K562 (cell line): ENCODE measurements around the gene CADPS2. TPM values are rescaled to one million over a fixed set of nuclear protein-coding genes. Genes with fewer than 3 reads are reported as not detected.

Experiments
- AFF1 ChIP-seq, 2 experiments: fragments of 450-650 bp; IDR thresholded peaks; 2 replicates each; pipeline ENCODE4 v1.6.1; 2018; ENCODE audit warnings: mild to moderate bottlenecking in 2 of 2, low read depth in 1 of 2; ENCODE audit not compliant: partially characterized antibody in 2 of 2
- CUX1 ChIP-seq: fragments of 200-800 bp; sonication (Bioruptor generic); IDR thresholded peaks from 2 replicates; pipeline ENCODE4 v1.6.1; 2016; ENCODE audit warnings: missing genetic modification characterization, missing compliant biosample characterization
- DMBX1 ChIP-seq: fragments of 250-450 bp; sonication (Bioruptor Pico); IDR thresholded peaks from 2 replicates; pipeline ENCODE4 v1.8.0; 2022; ENCODE audit warnings: inconsistent platforms, mild to moderate bottlenecking, moderate library complexity, borderline replicate concordance
- KHSRP ChIP-seq: fragments of 450-650 bp; IDR thresholded peaks from 2 replicates; pipeline ENCODE4 v1.6.1; 2017
- KLF1 ChIP-seq: fragments of 450-650 bp; IDR thresholded peaks from 2 replicates; pipeline ENCODE4 v1.6.1; 2016; ENCODE audit warnings: missing genetic modification characterization, missing compliant biosample characterization
- NFATC3 ChIP-seq: fragments of 450-650 bp; IDR thresholded peaks from 2 replicates; pipeline ENCODE4 v1.6.1; 2017; ENCODE audit warnings: mild to moderate bottlenecking
- PHF21A ChIP-seq: fragments of 450-650 bp; IDR thresholded peaks from 2 replicates; pipeline ENCODE4 v1.6.1; 2017; ENCODE audit warnings: low read depth, borderline replicate concordance
- RAD51 ChIP-seq: fragments of 450-650 bp; IDR thresholded peaks from 2 replicates; pipeline ENCODE4 v1.7.1; 2016; ENCODE audit warnings: low read depth, mild to moderate bottlenecking, borderline replicate concordance
- RFX1 ChIP-seq: fragments of 450-650 bp; IDR thresholded peaks from 2 replicates; pipeline ENCODE4 v1.6.1; 2016; ENCODE audit warnings: mild to moderate bottlenecking, moderate library complexity
- SAFB ChIP-seq: fragments of 200-400 bp; formaldehyde crosslinking; IDR thresholded peaks from 2 replicates; pipeline ENCODE4 v1.6.1; 2017; ENCODE audit warnings: low read depth, low read length, borderline replicate concordance
- USF1 ChIP-seq: sonication (generic); formaldehyde crosslinking; IDR thresholded peaks from 2 replicates; pipeline ENCODE4 v1.9.0; 2022; ENCODE audit warnings: mild to moderate bottlenecking, missing genetic modification reagents
- USF2 ChIP-seq: sonication (generic); formaldehyde crosslinking; IDR thresholded peaks from 2 replicates; pipeline ENCODE4 v1.5.0; 2020; ENCODE audit warnings: missing genetic modification reagents
- WHSC1 ChIP-seq: IDR thresholded peaks from one replicate; pipeline ENCODE4 v1.6.1; 2012; ENCODE audit warnings: low read length, control low read depth, inconsistent platforms
- ZBTB12 ChIP-seq: fragments of 250-450 bp; sonication (Bioruptor Pico); IDR thresholded peaks from 2 replicates; pipeline ENCODE4 v1.4.0; 2020
- ZZZ3 ChIP-seq: fragments of 450-650 bp; IDR thresholded peaks from 2 replicates; pipeline ENCODE4 v1.6.1; 2016; ENCODE audit warnings: antibody characterized with exemption, mild to moderate bottlenecking, moderate library complexity
- polyA plus RNA-seq, 8 experiments: library from polyadenylated mRNA; depleted of rRNA in 4 of 8; stranded (reverse) in 5 of 8; unstranded in 3 of 8; fragments of >200 nt; fragmentation: Nextera tagmentation in 2 of 8; fragmentation: Illumina TruSeq in 1 of 8; extraction: Ambion mirVana in 2 of 8; extraction: Trizol in 1 of 8; gene quantifications; 2 replicates each; pipeline versions ENCODE4 v1.2.1 to v1.2.3, GENCODE V29; 2011 to 2014; ENCODE audit warnings: inconsistent platforms in 1 of 8, missing spikeins in 1 of 8
- total RNA-seq, 7 experiments: library from RNA; depleted of rRNA in 6 of 7; stranded (reverse); fragments of >200 nt in 6 of 7; fragmentation: Illumina TruSeq in 2 of 7; extraction: Trizol in 2 of 7; gene quantifications; 2 replicates each; pipeline versions ENCODE4 v1.2.1 to v1.2.3, GENCODE V29; 2011 to 2021; ENCODE audit warnings: low replicate concordance in 1 of 7

CADPS2 gene
- total and polyA plus RNA-seq, 9 of the 15 experiments (the other 6 are each of a cell fraction or from before 2014, with no cell fraction given), result 0.03 to 0.14 (median 0.04) TPM; not detected in 1

GRCh38 chr7:122902751-122903495, 16.7 kb upstream of the CADPS2 start (continued):
- TF ChIP-seq PHF21A (no peak), RFX1 (no peak), ZBTB12 (CRISPR knock-in tag) (no peak), CUX1 (CRISPR knock-in tag) (no peak), USF2 (CRISPR knock-in tag) (peak; percentile 75), SAFB (no peak), KHSRP (no peak), ZZZ3 (no peak), USF1 (CRISPR knock-in tag) (peak; percentile 73), KLF1 (no peak), AFF1 (IDR thresholded peaks at IDR 0.05; ENCODE audit: low read depth in 1 of 2, partially characterized antibody in 2 of 2) (no peak), DMBX1 (CRISPR knock-in tag) (no peak), WHSC1 (no peak), RAD51 (peak; percentile 48; the same call in 1 of the 2 replicates), NFATC3 (no peak)
